NCI-H526 treated with DMSO at 0.1 percent for 48 hours (cell line): ENCODE results near the gene SYNC.
"Not testable (repeated sequence)": the region's sequence is repeated elsewhere in the genome, so short reads cannot be mapped to it uniquely, and the experiment has no call there.

ENCODE experiments used
- DNase-seq: peaks from one replicate; lab custom pipeline; 2025; lab: John Stamatoyannopoulos, UW

Gene SYNC

DNA sequence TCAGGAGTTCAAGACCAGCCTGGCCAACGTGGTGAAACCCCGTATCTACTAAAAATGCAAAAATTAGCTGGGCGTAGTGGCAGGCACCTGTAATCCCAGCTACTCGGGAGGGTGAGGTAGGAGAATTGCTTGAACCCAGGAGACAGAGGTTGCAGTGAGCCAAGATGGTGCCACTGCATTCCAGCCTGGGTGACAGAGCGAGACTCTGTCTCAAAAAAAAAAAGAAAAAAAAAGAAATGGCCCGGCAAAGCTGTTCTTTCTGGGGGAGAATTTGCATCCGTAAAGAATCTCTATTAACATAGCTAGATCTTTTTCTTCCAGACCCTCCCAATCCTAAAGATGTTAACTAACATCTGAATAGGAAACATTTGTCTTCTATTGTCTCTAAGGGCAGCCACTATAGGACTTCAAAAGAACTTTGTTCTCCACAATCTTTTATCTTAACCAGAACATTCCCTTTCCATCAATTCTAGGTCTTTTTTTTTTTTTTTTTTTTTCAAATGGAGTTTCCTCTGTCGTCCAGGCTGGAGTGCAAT is 60.2 kb downstream of the SYNC start:
- not testable (repeated sequence) for DNase-seq

- DNase-seq: no peak
Observed at GRCh38 chr1:32639489-32640075, 63.0 kb downstream of the SYNC start.

DNA sequence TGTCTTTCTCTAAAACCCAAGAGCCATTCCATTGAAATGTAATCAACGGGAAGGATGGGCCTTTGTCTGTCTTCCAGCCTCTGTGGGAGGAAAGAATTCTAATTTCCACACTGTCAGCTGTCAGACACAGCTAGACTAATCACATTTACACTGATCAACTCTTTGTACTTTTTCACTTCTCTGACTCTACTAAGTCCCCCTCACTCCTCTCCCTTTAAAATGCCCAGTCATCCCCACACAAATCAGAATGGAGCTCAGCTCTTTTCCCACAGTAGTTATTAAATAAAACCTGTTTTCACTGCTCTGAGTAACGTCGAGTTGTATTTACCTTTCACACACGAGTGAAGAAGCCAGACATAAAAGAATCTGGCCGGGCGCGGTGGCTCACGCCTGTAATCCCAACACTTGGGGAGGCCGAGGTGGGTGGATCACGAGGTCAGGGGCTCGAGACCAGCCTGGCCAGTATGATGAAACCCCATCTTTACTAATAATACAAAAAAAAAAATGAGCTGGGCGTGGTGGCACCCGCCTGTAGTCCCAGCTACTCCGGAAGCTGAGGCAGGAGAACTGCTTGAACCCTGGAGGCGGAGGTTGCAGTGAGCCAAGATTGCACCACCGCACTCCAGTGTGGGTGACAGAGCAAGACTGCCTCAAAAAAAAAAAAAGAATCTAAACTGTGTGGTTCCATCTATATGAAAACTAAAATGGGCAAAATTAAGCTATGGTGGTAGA is 65.5 kb downstream of the SYNC start:
- no peak for DNase-seq

DNA sequence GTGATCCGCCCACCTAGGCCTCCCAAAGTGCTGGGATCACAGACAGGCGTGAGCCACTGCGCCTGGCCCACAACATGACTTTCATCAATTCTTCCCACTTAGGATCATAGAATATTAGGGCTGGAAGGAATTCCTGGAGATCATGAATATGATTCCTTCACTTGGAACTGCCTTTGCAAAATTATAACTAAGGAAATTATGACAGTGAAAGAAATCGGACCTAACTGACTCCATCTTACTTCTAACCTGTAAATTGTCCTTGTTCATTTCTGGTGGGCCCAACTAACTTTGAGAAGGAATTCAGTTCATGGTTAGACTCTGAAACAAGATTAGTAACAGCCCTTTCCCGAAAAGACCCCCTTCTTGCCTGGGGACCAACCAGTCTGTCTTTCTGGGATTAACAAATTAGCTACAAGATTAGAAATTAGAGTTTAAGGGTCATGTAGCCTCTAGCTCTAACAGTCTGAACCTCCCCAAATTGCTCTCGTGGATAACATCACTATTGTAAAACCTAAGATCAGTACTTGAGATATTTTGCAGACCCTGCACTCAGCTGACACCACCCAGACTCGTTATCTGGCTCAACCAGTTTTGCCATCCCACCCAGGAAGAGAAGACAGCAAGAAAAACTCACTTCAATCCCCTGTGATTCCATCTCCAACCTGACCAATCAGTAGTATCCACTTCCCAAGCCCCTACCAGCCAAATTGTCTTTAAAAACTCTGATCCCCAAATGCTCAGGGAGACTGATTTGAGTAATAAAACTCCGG is 66.9 kb downstream of the SYNC start:
- no peak for DNase-seq

- no peak for DNase-seq
Observed at GRCh38 chr1:32632829-32633228, 69.7 kb downstream of the SYNC start.

GRCh38 chr1:32630173-32630572 is 72.4 kb downstream of the SYNC start:
- DNase-seq: not testable (repeated sequence)
